Measurements from ENCODE around the gene CFAP299.

Gene CFAP299

GRCh38 chr4:80913381-80913780 lies 577.9 kb downstream of the CFAP299 start:
- H3K4me3 ChIP-seq (ENCODE audit: low read depth, low read length), result no peak overlapping the region
- TF ChIP-seq, protein P1, sequence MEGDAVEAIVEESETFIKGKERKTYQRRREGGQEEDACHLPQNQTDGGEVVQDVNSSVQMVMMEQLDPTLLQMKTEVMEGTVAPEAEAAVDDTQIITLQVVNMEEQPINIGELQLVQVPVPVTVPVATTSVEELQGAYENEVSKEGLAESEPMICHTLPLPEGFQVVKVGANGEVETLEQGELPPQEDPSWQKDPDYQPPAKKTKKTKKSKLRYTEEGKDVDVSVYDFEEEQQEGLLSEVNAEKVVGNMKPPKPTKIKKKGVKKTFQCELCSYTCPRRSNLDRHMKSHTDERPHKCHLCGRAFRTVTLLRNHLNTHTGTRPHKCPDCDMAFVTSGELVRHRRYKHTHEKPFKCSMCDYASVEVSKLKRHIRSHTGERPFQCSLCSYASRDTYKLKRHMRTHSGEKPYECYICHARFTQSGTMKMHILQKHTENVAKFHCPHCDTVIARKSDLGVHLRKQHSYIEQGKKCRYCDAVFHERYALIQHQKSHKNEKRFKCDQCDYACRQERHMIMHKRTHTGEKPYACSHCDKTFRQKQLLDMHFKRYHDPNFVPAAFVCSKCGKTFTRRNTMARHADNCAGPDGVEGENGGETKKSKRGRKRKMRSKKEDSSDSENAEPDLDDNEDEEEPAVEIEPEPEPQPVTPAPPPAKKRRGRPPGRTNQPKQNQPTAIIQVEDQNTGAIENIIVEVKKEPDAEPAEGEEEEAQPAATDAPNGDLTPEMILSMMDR (IDR thresholded peaks at IDR 0.05; ENCODE audit: borderline replicate concordance, insufficient read depth, low read depth, low read length), result no peak

DNA sequence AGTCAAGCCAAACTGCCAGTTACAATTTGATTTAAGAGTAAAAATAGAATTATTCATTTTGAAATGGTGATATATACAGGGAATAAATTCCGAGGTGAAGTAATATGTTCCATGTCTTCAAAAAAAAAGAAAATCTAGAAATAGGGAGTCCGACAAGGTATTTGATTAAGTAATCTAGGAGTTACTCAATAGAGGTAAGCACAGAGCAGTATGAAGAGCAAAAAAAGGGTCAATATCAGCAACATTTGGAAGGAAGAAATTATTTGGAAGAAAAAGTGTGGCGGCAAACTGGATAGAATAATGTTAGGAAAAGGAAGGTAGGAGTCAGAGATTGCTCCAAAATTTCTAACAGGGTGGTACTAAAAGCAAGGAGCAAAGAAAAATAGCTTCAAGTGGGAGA lies 581.2 kb downstream of the CFAP299 start:
- TF ChIP-seq, protein P1 (IDR thresholded peaks at IDR 0.05; ENCODE audit: borderline replicate concordance, insufficient read depth, low read depth, low read length), result no peak
- no peak overlapping the region for H3K4me3 ChIP-seq (ENCODE audit: low read depth, low read length)

DNA sequence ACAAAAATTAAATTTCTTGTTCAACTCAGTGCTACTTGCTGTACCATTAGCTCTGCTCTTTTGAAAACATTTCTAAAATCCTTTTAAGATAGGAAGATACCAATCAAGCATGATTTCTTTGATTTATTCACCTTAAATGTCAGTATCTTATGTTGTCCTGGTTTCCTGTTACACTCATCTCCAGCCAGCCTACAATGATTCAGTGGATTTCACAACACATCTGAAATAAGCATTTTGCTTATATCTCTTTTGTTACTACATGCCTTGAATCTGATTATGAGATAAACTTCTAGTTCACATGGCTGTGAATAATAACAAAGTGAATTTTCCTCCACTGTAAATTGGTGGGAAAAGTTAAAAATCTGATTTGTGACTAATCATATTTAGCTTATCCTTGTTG lies 582.5 kb downstream of the CFAP299 start:
- TF ChIP-seq, protein P1 (IDR thresholded peaks at IDR 0.05; ENCODE audit: borderline replicate concordance, insufficient read depth, low read depth, low read length), result no peak
- H3K4me3 ChIP-seq (ENCODE audit: low read depth, low read length), result no peak overlapping the region

DNA sequence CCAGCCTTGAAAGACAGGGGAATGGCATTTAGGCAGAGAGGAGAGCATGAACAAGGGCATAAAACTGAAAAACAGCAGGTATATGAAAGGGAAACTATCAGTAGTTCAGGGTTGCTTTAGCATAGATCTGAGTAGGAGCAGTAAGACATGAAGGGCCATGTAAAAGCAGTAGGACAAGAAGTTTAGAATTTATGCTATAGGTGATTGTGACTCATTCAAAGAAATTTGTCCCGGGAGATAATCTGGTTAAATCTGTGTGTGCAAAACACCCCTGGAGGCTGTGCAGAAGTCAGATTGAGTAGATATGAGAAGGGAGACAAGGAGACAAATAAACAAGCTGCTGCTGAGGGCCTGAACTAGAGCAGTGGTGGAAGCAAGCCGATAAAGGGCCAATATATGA lies 585.9 kb downstream of the CFAP299 start:
- TF ChIP-seq, protein P1 (IDR thresholded peaks at IDR 0.05; ENCODE audit: borderline replicate concordance, insufficient read depth, low read depth, low read length), result no peak
- H3K4me3 ChIP-seq (ENCODE audit: low read depth, low read length), result no peak overlapping the region

DNA sequence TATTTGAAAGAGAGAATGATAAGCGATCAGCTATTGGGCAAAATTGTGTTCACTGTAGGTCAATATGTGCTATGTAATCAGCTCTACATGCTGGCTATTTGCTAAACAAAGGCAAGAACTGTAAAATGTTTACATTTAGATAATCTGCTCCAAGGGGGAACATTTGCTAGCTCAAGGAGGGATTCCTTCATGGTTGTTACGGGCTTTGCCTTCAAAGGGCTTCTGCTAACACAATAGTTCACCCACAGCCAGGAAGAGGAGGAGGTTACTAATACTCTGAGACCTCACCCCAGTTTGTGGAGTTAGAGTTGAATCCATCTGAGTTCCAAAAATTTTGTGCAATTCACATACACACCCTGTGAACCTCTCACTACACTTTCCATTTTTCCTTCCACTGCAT lies 587.4 kb downstream of the CFAP299 start:
- H3K4me3 ChIP-seq (ENCODE audit: low read depth, low read length), result no peak overlapping the region
- TF ChIP-seq, protein P1 (IDR thresholded peaks at IDR 0.05; ENCODE audit: borderline replicate concordance, insufficient read depth, low read depth, low read length), result no peak

GRCh38 chr4:80925293-80925692 lies 589.8 kb downstream of the CFAP299 start:
- TF ChIP-seq, protein P1 (IDR thresholded peaks at IDR 0.05; ENCODE audit: borderline replicate concordance, insufficient read depth, low read depth, low read length), result no peak
- no peak overlapping the region for H3K4me3 ChIP-seq (ENCODE audit: low read depth, low read length)

GRCh38 chr4:80926446-80926845 lies 590.9 kb downstream of the CFAP299 start:
- H3K4me3 ChIP-seq (ENCODE audit: low read depth, low read length), result no peak overlapping the region
- TF ChIP-seq, protein P1 (IDR thresholded peaks at IDR 0.05; ENCODE audit: borderline replicate concordance, insufficient read depth, low read depth, low read length), result no peak
